Ishikawa (cell line): ENCODE measurements around the gene CCR5AS.

ENCODE experiments used
- CEBPB ChIP-seq: IDR thresholded peaks from 2 replicates; pipeline ENCODE4 v1.6.1; 2012
- CREB1 ChIP-seq: IDR thresholded peaks from 2 replicates; pipeline ENCODE4 v1.6.1; 2012; ENCODE audit warnings: low read depth
- EGR1 ChIP-seq: IDR thresholded peaks from 2 replicates; pipeline ENCODE4 v1.6.1; 2012
- EP300 ChIP-seq: IDR thresholded peaks from 2 replicates; pipeline ENCODE4 v1.6.1; 2012; ENCODE audit warnings: borderline replicate concordance
- FOXM1 ChIP-seq: IDR thresholded peaks from 2 replicates; pipeline ENCODE4 v1.6.1; 2012; ENCODE audit warnings: low read depth, borderline replicate concordance
- MAX ChIP-seq: IDR thresholded peaks from 2 replicates; pipeline ENCODE4 v1.6.1; 2012
- NFIC ChIP-seq: IDR thresholded peaks from 2 replicates; pipeline ENCODE4 v1.6.1; 2012
- RAD21 ChIP-seq: IDR thresholded peaks from 2 replicates; pipeline ENCODE4 v1.6.1; 2012; ENCODE audit warnings: low read depth
- REST ChIP-seq: IDR thresholded peaks from 2 replicates; pipeline ENCODE4 v1.6.1; 2012; ENCODE audit warnings: low read depth, mild to moderate bottlenecking
- TAF1 ChIP-seq: IDR thresholded peaks from 2 replicates; pipeline ENCODE4 v1.6.1; 2012; ENCODE audit warnings: low read depth, mild to moderate bottlenecking
- TCF12 ChIP-seq: IDR thresholded peaks from 2 replicates; pipeline ENCODE4 v1.6.1; 2012; ENCODE audit warnings: low read depth
- TEAD4 ChIP-seq: IDR thresholded peaks from 2 replicates; pipeline ENCODE4 v1.6.1; 2012
- USF1 ChIP-seq: IDR thresholded peaks from 2 replicates; pipeline ENCODE4 v1.6.1; 2012
- YY1 ChIP-seq: IDR thresholded peaks from 2 replicates; pipeline ENCODE4 v1.6.1; 2012; ENCODE audit warnings: low read depth
- ZBTB7A ChIP-seq: IDR thresholded peaks from 2 replicates; pipeline ENCODE4 v1.6.1; 2012; ENCODE audit warnings: low read depth

CCR5AS gene

GRCh38 chr3:46383211-46383950 lies 23.5 kb downstream of the CCR5AS start:
- no peak for TF ChIP-seq EGR1
- TF ChIP-seq TEAD4: no peak

- no peak for TF ChIP-seq ZBTB7A
- TF ChIP-seq TCF12: no peak
- no peak for TF ChIP-seq CREB1
- no peak for TF ChIP-seq FOXM1
- TF ChIP-seq MAX: no peak
- no peak for TF ChIP-seq TAF1
- TF ChIP-seq REST: no peak
- no peak for TF ChIP-seq EGR1
- TF ChIP-seq TEAD4: no peak
- no peak for TF ChIP-seq CEBPB
Measured at GRCh38 chr3:46381625-46382024, 25.2 kb downstream of the CCR5AS start.

- no peak for TF ChIP-seq CEBPB
- TF ChIP-seq CREB1: no peak
Measured at GRCh38 chr3:46380471-46381221, 26.2 kb downstream of the CCR5AS start.

GRCh38 chr3:46378426-46378942 lies 28.4 kb downstream of the CCR5AS start:
- TF ChIP-seq USF1 (no peak), RAD21 (peak; percentile 92)

GRCh38 chr3:46375814-46376213 lies 31.1 kb downstream of the CCR5AS start:
- TF ChIP-seq EP300: no peak
- no peak for TF ChIP-seq YY1
- no peak for TF ChIP-seq RAD21
- no peak for TF ChIP-seq REST
- no peak for TF ChIP-seq FOXM1
- no peak for TF ChIP-seq MAX
- TF ChIP-seq ZBTB7A: no peak
- TF ChIP-seq TEAD4: no peak
- TF ChIP-seq NFIC: no peak
- no peak for TF ChIP-seq TAF1
- TF ChIP-seq TCF12: no peak

- TF ChIP-seq TEAD4 (no peak), TCF12 (no peak), TAF1 (no peak), YY1 (no peak), REST (no peak), CEBPB (no peak)
Measured at GRCh38 chr3:46375218-46375617, 31.6 kb downstream of the CCR5AS start.
